Mammary epithelial cell (primary cell): Measurements from ENCODE around the gene CREB5.

ENCODE experiments used
- EZH2 ChIP-seq: IDR thresholded peaks from 2 replicates; pipeline ENCODE4 v1.6.1; 2012; ENCODE audit warnings: low read length, inconsistent platforms, borderline replicate concordance
- TF ChIP-seq, protein P1 (sequence below), 2 donors: IDR thresholded peaks in 1 of 2; conservative IDR thresholded peaks in 1 of 2; 2 replicates each; pipeline ENCODE4 v1.5.1; 2011 to 2012; ENCODE audit warnings: inconsistent platforms in 2 of 2, low read length in 2 of 2, mild to moderate bottlenecking in 2 of 2, control low read depth in 1 of 2, low read depth in 1 of 2; ENCODE audit not compliant: insufficient read depth in 1 of 2; ENCODE audit errors: extremely low read depth in 1 of 2

DNA sequence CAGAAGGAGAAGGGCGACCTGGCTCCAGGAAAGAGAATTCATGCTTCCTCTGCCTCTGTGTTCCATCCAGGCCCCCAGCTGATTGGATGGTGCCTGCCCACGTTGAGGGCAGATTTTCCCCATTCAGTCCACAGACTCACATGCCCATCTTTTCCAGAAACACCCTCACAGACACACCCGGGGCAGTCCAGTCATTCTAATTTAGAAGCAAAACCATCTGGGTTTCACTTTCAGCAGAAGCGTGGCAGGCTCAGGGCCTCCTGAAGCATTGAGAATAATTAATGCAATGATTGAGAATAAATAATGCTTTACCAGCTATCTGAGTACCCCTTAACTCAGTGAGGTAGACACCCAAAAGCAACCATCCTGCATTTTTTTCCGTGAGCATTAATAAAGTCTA is 30.2 kb upstream of the CREB5 start:
- no peak for TF ChIP-seq EZH2
- TF ChIP-seq, protein P1, sequence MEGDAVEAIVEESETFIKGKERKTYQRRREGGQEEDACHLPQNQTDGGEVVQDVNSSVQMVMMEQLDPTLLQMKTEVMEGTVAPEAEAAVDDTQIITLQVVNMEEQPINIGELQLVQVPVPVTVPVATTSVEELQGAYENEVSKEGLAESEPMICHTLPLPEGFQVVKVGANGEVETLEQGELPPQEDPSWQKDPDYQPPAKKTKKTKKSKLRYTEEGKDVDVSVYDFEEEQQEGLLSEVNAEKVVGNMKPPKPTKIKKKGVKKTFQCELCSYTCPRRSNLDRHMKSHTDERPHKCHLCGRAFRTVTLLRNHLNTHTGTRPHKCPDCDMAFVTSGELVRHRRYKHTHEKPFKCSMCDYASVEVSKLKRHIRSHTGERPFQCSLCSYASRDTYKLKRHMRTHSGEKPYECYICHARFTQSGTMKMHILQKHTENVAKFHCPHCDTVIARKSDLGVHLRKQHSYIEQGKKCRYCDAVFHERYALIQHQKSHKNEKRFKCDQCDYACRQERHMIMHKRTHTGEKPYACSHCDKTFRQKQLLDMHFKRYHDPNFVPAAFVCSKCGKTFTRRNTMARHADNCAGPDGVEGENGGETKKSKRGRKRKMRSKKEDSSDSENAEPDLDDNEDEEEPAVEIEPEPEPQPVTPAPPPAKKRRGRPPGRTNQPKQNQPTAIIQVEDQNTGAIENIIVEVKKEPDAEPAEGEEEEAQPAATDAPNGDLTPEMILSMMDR (conservative IDR thresholded peaks at IDR 0.05 in 1 of 2, IDR thresholded peaks at IDR 0.05 in 1 of 2; ENCODE audit: extremely low read depth in 1 of 2, insufficient read depth in 1 of 2, low read depth in 1 of 2, low read length in 2 of 2): no peak
